ENCODE measurements around the gene C1orf122. TPM values are rescaled to one million over a fixed set of nuclear protein-coding genes. Genes with fewer than 3 reads are reported as not detected.

The C1orf122 gene
- total RNA-seq, 2 experiments from 2014 or later: 26.0 to 29.7 TPM

GRCh38 chr1:37761416-37762095, 46.0 kb upstream of the C1orf122 start:
- no peak overlapping the region for H2AFZ ChIP-seq (ENCODE audit: low read length)
- H3K9me2 ChIP-seq (ENCODE audit: insufficient read depth, low read length): no peaks in the 10 kb centered on the region
- no peak overlapping the region for H3K4me3 ChIP-seq (ENCODE audit: low read depth, low read length, poor library complexity, severe bottlenecking)
- H3K79me2 ChIP-seq (ENCODE audit: insufficient read depth, low read depth, low read length): no peaks in the 10 kb centered on the region
- no peaks in the 10 kb centered on the region for H3K4me1 ChIP-seq (ENCODE audit: insufficient read depth, low read length, poor library complexity, severe bottlenecking)
- H4K20me1 ChIP-seq (ENCODE audit: insufficient read depth, low read length): no peaks in the 10 kb centered on the region
- no peak for DNase-seq (ENCODE audit: low spot score)
- no peak overlapping the region for H3K27ac ChIP-seq (ENCODE audit: low read depth, low read length, poor library complexity, severe bottlenecking)
- no peaks in the 10 kb centered on the region for H3K9me3 ChIP-seq (ENCODE audit: low read length)
- H3K36me3 ChIP-seq (ENCODE audit: insufficient read depth, low read length): no peaks in the 10 kb centered on the region
- ChIA-PET CTCF (ENCODE audit: unreplicated experiment) (interaction anchor here (0.7 kb wide), 1 partner anchor 47 kb away, joined by 3 read pairs; no protein-coding TSS in a partner anchor), POLR2A (no interaction called here)
- H3K4me2 ChIP-seq (ENCODE audit: low read length): no peak overlapping the region
- no peak for TF ChIP-seq EZH2phosphoT487 (IDR thresholded peaks at IDR 0.05; ENCODE audit: borderline replicate concordance, low read depth, low read length)
- no peak for TF ChIP-seq CTCF (conservative IDR thresholded peaks at IDR 0.05; ENCODE audit: low read length)
- intact Hi-C loops (cut with micrococcal nuclease; ENCODE audit: unreplicated experiment): no loop called here
- no TSS peak for BruUV-seq (replicated peaks)

- intact Hi-C loops (cut with micrococcal nuclease; ENCODE audit: unreplicated experiment): no loop called here
- ChIA-PET CTCF (ENCODE audit: unreplicated experiment) (interaction anchor here (0.7 kb wide), 1 partner anchor 46 kb away, joined by 3 read pairs; no protein-coding TSS in a partner anchor), POLR2A (no interaction called here)
- TF ChIP-seq CTCF (conservative IDR thresholded peaks at IDR 0.05; ENCODE audit: low read length): no peak
- TF ChIP-seq EZH2phosphoT487 (IDR thresholded peaks at IDR 0.05; ENCODE audit: borderline replicate concordance, low read depth, low read length): no peak
- Histone ChIP-seq H3K4me3 (ENCODE audit: low read depth, low read length, poor library complexity, severe bottlenecking) (no peak overlapping the region), H3K27ac (ENCODE audit: low read depth, low read length, poor library complexity, severe bottlenecking) (no peak overlapping the region), H3K79me2 (ENCODE audit: insufficient read depth, low read depth, low read length) (no peaks in the 10 kb centered on the region), H4K20me1 (ENCODE audit: insufficient read depth, low read length) (no peaks in the 10 kb centered on the region), H2AFZ (ENCODE audit: low read length) (no peak overlapping the region), H3K36me3 (ENCODE audit: insufficient read depth, low read length) (no peaks in the 10 kb centered on the region), H3K4me1 (ENCODE audit: insufficient read depth, low read length, poor library complexity, severe bottlenecking) (no peaks in the 10 kb centered on the region), H3K9me3 (ENCODE audit: low read length) (no peaks in the 10 kb centered on the region), H3K9me2 (ENCODE audit: insufficient read depth, low read length) (no peaks in the 10 kb centered on the region), H3K4me2 (ENCODE audit: low read length) (no peak overlapping the region)
- no TSS peak for BruUV-seq (replicated peaks)
- no peak for DNase-seq (ENCODE audit: low spot score)
Observed at GRCh38 chr1:37762516-37762915, 45.1 kb upstream of the C1orf122 start.

GRCh38 chr1:37763791-37764413, 43.7 kb upstream of the C1orf122 start:
- Histone ChIP-seq H3K27ac (ENCODE audit: low read depth, low read length, poor library complexity, severe bottlenecking) (no peak overlapping the region), H3K4me1 (ENCODE audit: insufficient read depth, low read length, poor library complexity, severe bottlenecking) (no peaks in the 10 kb centered on the region), H3K79me2 (ENCODE audit: insufficient read depth, low read depth, low read length) (no peaks in the 10 kb centered on the region), H3K4me2 (ENCODE audit: low read length) (no peak overlapping the region), H3K9me3 (ENCODE audit: low read length) (no peaks in the 10 kb centered on the region), H2AFZ (ENCODE audit: low read length) (no peak overlapping the region), H3K4me3 (ENCODE audit: low read depth, low read length, poor library complexity, severe bottlenecking) (no peak overlapping the region), H3K36me3 (ENCODE audit: insufficient read depth, low read length) (no peaks in the 10 kb centered on the region), H4K20me1 (ENCODE audit: insufficient read depth, low read length) (no peaks in the 10 kb centered on the region), H3K9me2 (ENCODE audit: insufficient read depth, low read length) (no peaks in the 10 kb centered on the region)
- ChIA-PET POLR2A (interaction anchor here (0.5 to 0.7 kb wide), 2 partner anchors 12 to 16 kb away, joined by 3 read pairs; no protein-coding TSS in a partner anchor), CTCF (ENCODE audit: unreplicated experiment) (no interaction called here)
- no peak for TF ChIP-seq CTCF (conservative IDR thresholded peaks at IDR 0.05; ENCODE audit: low read length)
- no peak for TF ChIP-seq EZH2phosphoT487 (IDR thresholded peaks at IDR 0.05; ENCODE audit: borderline replicate concordance, low read depth, low read length)
- no peak for DNase-seq (ENCODE audit: low spot score)
- no TSS peak for BruUV-seq (replicated peaks)
- intact Hi-C loops (cut with micrococcal nuclease; ENCODE audit: unreplicated experiment): no loop called here

Measured in OCI-LY7 (cell line).